ENCODE data around the gene RFX1.
"Not testable (repeated sequence)": the region's sequence is repeated elsewhere in the genome, so short reads cannot be mapped to it uniquely, and the experiment has no call there.

The RFX1 gene

GRCh38 chr19:13979244-13979615 is 26.9 kb downstream of the RFX1 start:
- no peak for DNase-seq (ENCODE audit: low read depth in 2 of 2)

GRCh38 chr19:13978351-13979243 is 27.5 kb downstream of the RFX1 start:
- peak in 1 of 2 donors; percentile 39 for DNase-seq (ENCODE audit: low read depth in 2 of 2)

GRCh38 chr19:13977803-13978202 is 28.3 kb downstream of the RFX1 start:
- no peak for DNase-seq (ENCODE audit: low read depth in 2 of 2)

- DNase-seq (ENCODE audit: low read depth in 2 of 2): no peak
These were observed 29.7 kb downstream of the RFX1 start for GRCh38 chr19:13976446-13976845.

- no peak for DNase-seq (ENCODE audit: low read depth in 2 of 2)
These were observed 30.2 kb downstream of the RFX1 start for GRCh38 chr19:13975870-13976269.

GRCh38 chr19:13974073-13974472 is 32.0 kb downstream of the RFX1 start:
- DNase-seq (ENCODE audit: low read depth in 2 of 2): no peak

- DNase-seq (ENCODE audit: low read depth in 2 of 2): not testable (repeated sequence)
These were observed 32.6 kb downstream of the RFX1 start for GRCh38 chr19:13973479-13973878.

GRCh38 chr19:13972368-13973155 is 33.6 kb downstream of the RFX1 start:
- no peak for DNase-seq (ENCODE audit: low read depth in 2 of 2)

- not testable (repeated sequence) for DNase-seq (ENCODE audit: low read depth in 2 of 2)
These were observed 34.3 kb downstream of the RFX1 start for GRCh38 chr19:13971868-13972267.

GRCh38 chr19:13969897-13970296 is 36.2 kb downstream of the RFX1 start:
- no peak for DNase-seq (ENCODE audit: low read depth in 2 of 2)

- no peak for DNase-seq (ENCODE audit: low read depth in 2 of 2)
These were observed 37.1 kb downstream of the RFX1 start for GRCh38 chr19:13968999-13969398.

- DNase-seq (ENCODE audit: low read depth in 2 of 2): no peak
These were observed 37.7 kb downstream of the RFX1 start for GRCh38 chr19:13968383-13968935.

GRCh38 chr19:13967206-13967605 is 38.9 kb downstream of the RFX1 start:
- DNase-seq (ENCODE audit: low read depth in 2 of 2): not testable (repeated sequence)

GRCh38 chr19:13966684-13967128 is 39.4 kb downstream of the RFX1 start:
- DNase-seq (ENCODE audit: low read depth in 2 of 2): no peak

- no peak for DNase-seq (ENCODE audit: low read depth in 2 of 2)
These were observed 40.0 kb downstream of the RFX1 start for GRCh38 chr19:13965926-13966683.

- no peak for DNase-seq (ENCODE audit: low read depth in 2 of 2)
These were observed 40.7 kb downstream of the RFX1 start for GRCh38 chr19:13965377-13965896.

- no peak for DNase-seq (ENCODE audit: low read depth in 2 of 2)
These were observed 41.3 kb downstream of the RFX1 start for GRCh38 chr19:13964776-13965175.

GRCh38 chr19:13963603-13964105 is 42.5 kb downstream of the RFX1 start:
- DNase-seq (ENCODE audit: low read depth in 2 of 2): no peak

GRCh38 chr19:13962699-13963602 is 43.2 kb downstream of the RFX1 start:
- DNase-seq (ENCODE audit: low read depth in 2 of 2): no peak
